Liver (tissue), 9 donors: ENCODE measurements around the gene ZNF423. TPM values are rescaled to one million over a fixed set of nuclear protein-coding genes. Genes with fewer than 3 reads are reported as not detected.

Experiments
- DNase-seq: peaks from one replicate; pipeline ENCODE4 v3.0.0-alpha.2; 2017; ENCODE audit warnings: low spot score
- H3K27ac ChIP-seq, 2 donors: one replicate each; pipeline ENCODE4 v1.7.0; 2013; ENCODE audit warnings: inconsistent platforms in 2 of 2, low read length in 2 of 2, control low read depth in 1 of 2, low read depth in 1 of 2, mild to moderate bottlenecking in 1 of 2
- H3K27me3 ChIP-seq, 4 donors: one replicate each; pipeline versions ENCODE4 v1.6.1 to v1.7.0; 2013; ENCODE audit warnings: low read length in 3 of 4, inconsistent platforms in 1 of 4, mild to moderate bottlenecking in 1 of 4, moderate library complexity in 1 of 4; ENCODE audit not compliant: control insufficient read depth in 4 of 4, insufficient read depth in 4 of 4
- H3K36me3 ChIP-seq, 4 donors: one replicate each; pipeline versions ENCODE4 v1.6.1 to v1.7.0; 2013; ENCODE audit warnings: low read length in 3 of 4, mild to moderate bottlenecking in 3 of 4, low read depth in 1 of 4, moderate library complexity in 1 of 4; ENCODE audit not compliant: control insufficient read depth in 4 of 4, insufficient read depth in 3 of 4
- H3K4me1 ChIP-seq, 4 donors: one replicate each; pipeline versions ENCODE4 v1.6.1 to v1.7.0; 2013; ENCODE audit warnings: low read length in 3 of 4, mild to moderate bottlenecking in 3 of 4, moderate library complexity in 1 of 4; ENCODE audit not compliant: control insufficient read depth in 4 of 4, insufficient read depth in 4 of 4
- H3K4me3 ChIP-seq, 3 donors: one replicate each; pipeline versions ENCODE4 v1.6.1 to v1.7.0; 2013; ENCODE audit warnings: low read length in 3 of 3, control low read depth in 1 of 3, low read depth in 1 of 3, mild to moderate bottlenecking in 1 of 3
- H3K9ac ChIP-seq, 2 donors: one replicate each; pipeline ENCODE4 v1.7.0; 2013; ENCODE audit warnings: low read length in 2 of 2, mild to moderate bottlenecking in 2 of 2, moderate library complexity in 2 of 2, control low read depth in 1 of 2, low read depth in 1 of 2
- H3K9me3 ChIP-seq, 4 donors: one replicate each; pipeline versions ENCODE4 v1.6.1 to v1.7.0; 2013; ENCODE audit warnings: low read length in 3 of 4; ENCODE audit not compliant: control insufficient read depth in 4 of 4
- CTCF ChIP-seq: fragments of 150-350 bp; IDR thresholded peaks from 2 replicates; pipeline ENCODE4 v1.5.1; 2017; ENCODE audit warnings: improper control_type of control experiment, low read depth, low read length; ENCODE audit not compliant: missing input control
- EGR1 ChIP-seq, 2 donors: IDR thresholded peaks; 2 replicates each; pipeline ENCODE4 v1.6.1; 2016 to 2018; ENCODE audit warnings: antibody characterized with exemption in 2 of 2, low read depth in 2 of 2
- FOXA2 ChIP-seq: IDR thresholded peaks from 2 replicates; pipeline ENCODE4 v1.6.1; 2016; ENCODE audit warnings: antibody characterized with exemption
- GABPA ChIP-seq, 2 donors: IDR thresholded peaks in 1 of 2; conservative IDR thresholded peaks in 1 of 2; 2 replicates each; pipeline ENCODE4 v1.6.1; 2016; ENCODE audit warnings: antibody characterized with exemption in 2 of 2, mild to moderate bottlenecking in 1 of 2, moderate library complexity in 1 of 2
- HNF4G ChIP-seq: IDR thresholded peaks from 2 replicates; pipeline ENCODE4 v1.6.1; 2016; ENCODE audit warnings: antibody characterized with exemption
- MAX ChIP-seq: IDR thresholded peaks from 2 replicates; pipeline ENCODE4 v1.6.1; 2016; ENCODE audit warnings: antibody characterized with exemption
- NR2F2 ChIP-seq: IDR thresholded peaks from 2 replicates; pipeline ENCODE4 v1.6.1; 2016; ENCODE audit warnings: antibody characterized with exemption
- REST ChIP-seq: IDR thresholded peaks from 2 replicates; pipeline ENCODE4 v1.6.1; 2016; ENCODE audit warnings: antibody characterized with exemption, mild to moderate bottlenecking
- RXRA ChIP-seq, 2 donors: IDR thresholded peaks; 2 replicates each; pipeline ENCODE4 v1.6.1; 2017 to 2018; ENCODE audit warnings: antibody characterized with exemption in 2 of 2, mild to moderate bottlenecking in 1 of 2
- SP1 ChIP-seq: IDR thresholded peaks from 2 replicates; pipeline ENCODE4 v1.6.1; 2018; ENCODE audit warnings: antibody characterized with exemption, mild to moderate bottlenecking
- TAF1 ChIP-seq: conservative IDR thresholded peaks from 2 replicates; pipeline ENCODE4 v1.6.1; 2016; ENCODE audit warnings: antibody characterized with exemption, mild to moderate bottlenecking
- YY1 ChIP-seq: IDR thresholded peaks from 2 replicates; pipeline ENCODE4 v1.6.1; 2016; ENCODE audit warnings: antibody characterized with exemption, mild to moderate bottlenecking
- WGBS: extraction: QIAGEN DNeasy Blood & Tissue Kit; methylation state at CpG from one replicate; pipeline ENCODE4 v1.1.7; 2013; 5-methylcytosine and 5-hydroxymethylcytosine counted together
- polyA plus RNA-seq, 2 donors: library from polyadenylated mRNA; stranded (reverse) in 1 of 2; unstranded in 1 of 2; fragments of 200-250 nt in 1 of 2; fragments of >200 nt in 1 of 2; fragmentation: Nextera tagmentation in 1 of 2; extraction: Ambion mirVana in 1 of 2; gene quantifications; one replicate each; pipeline versions ENCODE4 v1.2.1 to v1.2.3, GENCODE V29; 2013 to 2015
- total RNA-seq, 2 donors: library from RNA; depleted of rRNA; stranded (reverse); fragments of >200 nt; gene quantifications; one replicate each; pipeline ENCODE4 v1.2.3, GENCODE V29; 2014
- donor health status: healthy.
- donor health status: healthy.
- donor health status: healthy.
- donor health status: healthy.
- donor health status: healthy.

Gene ZNF423
- total and polyA plus RNA-seq, 4 donors = 0.24 to 1.6 (median 0.39) TPM

GRCh38 chr16:49635009-49635350, 220.9 kb downstream of the ZNF423 start:
- no peaks in the 10 kb centered on the region for H3K27me3 ChIP-seq
- WGBS = 88% methylated on average over 1 of the region's 1 CpG
- H3K9ac ChIP-seq = no peak overlapping the region
- H3K4me1 ChIP-seq = no peaks in the 10 kb centered on the region
- H3K9me3 ChIP-seq = no peaks in the 10 kb centered on the region
- no peak overlapping the region for H3K27ac ChIP-seq
- H3K4me3 ChIP-seq = no peak overlapping the region
- no peaks in the 10 kb centered on the region for H3K36me3 ChIP-seq
- no peak for DNase-seq
- TF ChIP-seq GABPA (IDR thresholded peaks at IDR 0.05 in 1 of 2, conservative IDR thresholded peaks at IDR 0.05 in 1 of 2) = no peak
- TF ChIP-seq REST = no peak

GRCh38 chr16:49634235-49635008, 221.5 kb downstream of the ZNF423 start:
- no peaks in the 10 kb centered on the region for H3K36me3 ChIP-seq
- H3K27ac ChIP-seq = no peak overlapping the region
- no peak overlapping the region for H3K9ac ChIP-seq
- H3K4me3 ChIP-seq = no peak overlapping the region
- 93% methylated on average over 10 of the region's 10 CpGs for WGBS
- DNase-seq = no peak
- no peaks in the 10 kb centered on the region for H3K4me1 ChIP-seq
- TF ChIP-seq SP1 = no peak
- TF ChIP-seq REST = no peak
- no peak for TF ChIP-seq MAX
- no peak for TF ChIP-seq EGR1 (IDR thresholded peaks at IDR 0.05; ENCODE audit: low read depth in 2 of 2)
- TF ChIP-seq GABPA (IDR thresholded peaks at IDR 0.05 in 1 of 2, conservative IDR thresholded peaks at IDR 0.05 in 1 of 2) = no peak
- TF ChIP-seq RXRA (IDR thresholded peaks at IDR 0.05) = no peak
- no peak for TF ChIP-seq NR2F2
- no peak for TF ChIP-seq CTCF
- no peak for TF ChIP-seq FOXA2
- TF ChIP-seq YY1 = no peak
- no peak for TF ChIP-seq TAF1
- no peak for TF ChIP-seq HNF4G
- H3K9me3 ChIP-seq = no peaks in the 10 kb centered on the region
- no peaks in the 10 kb centered on the region for H3K27me3 ChIP-seq
